Measurements from ENCODE around the gene EP300. TPM values are rescaled to one million over a fixed set of nuclear protein-coding genes. Genes with fewer than 3 reads are reported as not detected.
"Not testable (repeated sequence)": the region's sequence is repeated elsewhere in the genome, so short reads cannot be mapped to it uniquely, and the experiment has no call there.

EP300 gene
- total RNA-seq, 1 experiment from 2014 or later, result 17.8 TPM

- intact Hi-C loops (cut with micrococcal nuclease), result loop anchor here (10.0 kb wide), 1 partner anchor 174 kb away; no protein-coding TSS in a partner anchor
- no peak overlapping the region for H3K9ac ChIP-seq (ENCODE audit: low read length)
- no peak for TF ChIP-seq EZH2phosphoT487 (IDR thresholded peaks at IDR 0.05; ENCODE audit: borderline replicate concordance, low read length)
- no peak for TF ChIP-seq CTCF (conservative IDR thresholded peaks at IDR 0.05; ENCODE audit: low read depth, low read length)
- TF ChIP-seq EZH2 (IDR thresholded peaks at IDR 0.05; ENCODE audit: low read length, unreplicated experiment), result no peak
- CTCF ChIA-PET, result no interaction called here
- peaks cover 15% of the 10 kb centered on the region for H3K4me1 ChIP-seq (ENCODE audit: insufficient read depth, low read length)
- H3F3A ChIP-seq (ENCODE audit: low read length, unreplicated experiment), result no peaks in the 10 kb centered on the region
- H3K27me3 ChIP-seq (ENCODE audit: low read length), result no peaks in the 10 kb centered on the region
- H3K9me3 ChIP-seq (ENCODE audit: low read length), result no peaks in the 10 kb centered on the region
- BruUV-seq (replicated peaks), result no TSS peak
- no peak for ATAC-seq
- H3K79me2 ChIP-seq (ENCODE audit: low read length), result peaks cover 99% of the 10 kb centered on the region
- H2AFZ ChIP-seq (ENCODE audit: low read length), result no peak overlapping the region
- no peak overlapping the region for H3K27ac ChIP-seq (ENCODE audit: low read length)
- DNase-seq, result no peak
- no peaks in the 10 kb centered on the region; the same call in 1 of the 2 replicates for H3K36me3 ChIP-seq (ENCODE audit: low read depth, low read length)
- no peak overlapping the region for H3K4me3 ChIP-seq (ENCODE audit: low read length)
- no peaks in the 10 kb centered on the region for H3K9me2 ChIP-seq (replicated peaks; ENCODE audit: low read length)
- no peak overlapping the region for H3K4me2 ChIP-seq (ENCODE audit: low read length)
- H4K20me1 ChIP-seq (ENCODE audit: low read length), result peaks cover 49% of the 10 kb centered on the region
- POLR2A ChIA-PET (ENCODE audit: unreplicated experiment), result no interaction called here
Observed at GRCh38 chr22:41099036-41099435, 6.6 kb downstream of the EP300 start.

- Histone ChIP-seq H4K20me1 (ENCODE audit: low read length) (0 out of 2 replicates have a peak, but pooled peaks cover 7% of the 10 kb centered on the region), H2AFZ (ENCODE audit: low read length) (no peak overlapping the region)
Observed at GRCh38 chr22:41106122-41106968, 14.0 kb downstream of the EP300 start.

GRCh38 chr22:41106969-41107325 lies 14.6 kb downstream of the EP300 start:
- ATAC-seq; BruUV-seq (replicated peaks); H4K20me1 ChIP-seq (ENCODE audit: low read length); H3K9me3 ChIP-seq (ENCODE audit: low read length); H3K36me3 ChIP-seq (ENCODE audit: low read depth, low read length); H3K4me3 ChIP-seq (ENCODE audit: low read length); H3K4me1 ChIP-seq (ENCODE audit: insufficient read depth, low read length); POLR2A ChIA-PET (ENCODE audit: unreplicated experiment); H3F3A ChIP-seq (ENCODE audit: low read length, unreplicated experiment); H3K27ac ChIP-seq (ENCODE audit: low read length); CTCF ChIA-PET; H3K4me2 ChIP-seq (ENCODE audit: low read length); intact Hi-C loops (cut with micrococcal nuclease); H3K27me3 ChIP-seq (ENCODE audit: low read length); DNase-seq; H2AFZ ChIP-seq (ENCODE audit: low read length); H3K9me2 ChIP-seq (replicated peaks; ENCODE audit: low read length); H3K9ac ChIP-seq (ENCODE audit: low read length): not testable (repeated sequence)
- H3K79me2 ChIP-seq (ENCODE audit: low read length), result peaks cover 92% of the 10 kb centered on the region

More at GRCh38 chr22:41106122-41106968, 14.0 kb downstream of the EP300 start:
- Histone ChIP-seq H3F3A (ENCODE audit: low read length, unreplicated experiment) (no peaks in the 10 kb centered on the region), H3K79me2 (ENCODE audit: low read length) (peaks cover 95% of the 10 kb centered on the region), H3K36me3 (ENCODE audit: low read depth, low read length) (peaks cover 4% of the 10 kb centered on the region; the same call in 1 of the 2 replicates), H3K4me1 (ENCODE audit: insufficient read depth, low read length) (no peaks in the 10 kb centered on the region), H3K27ac (ENCODE audit: low read length) (no peak overlapping the region), H3K9me2 (replicated peaks; ENCODE audit: low read length) (no peaks in the 10 kb centered on the region), H3K9ac (ENCODE audit: low read length) (no peak overlapping the region), H3K27me3 (ENCODE audit: low read length) (no peaks in the 10 kb centered on the region), H3K9me3 (ENCODE audit: low read length) (no peaks in the 10 kb centered on the region), H3K4me2 (ENCODE audit: low read length) (no peak overlapping the region), H3K4me3 (ENCODE audit: low read length) (no peak overlapping the region)
- ChIA-PET POLR2A (ENCODE audit: unreplicated experiment) (no interaction called here), CTCF (no interaction called here)
- BruUV-seq (replicated peaks), result no TSS peak
- no peak for TF ChIP-seq EZH2 (IDR thresholded peaks at IDR 0.05; ENCODE audit: low read length, unreplicated experiment)
- TF ChIP-seq EZH2phosphoT487 (IDR thresholded peaks at IDR 0.05; ENCODE audit: borderline replicate concordance, low read length), result no peak
- TF ChIP-seq CTCF (conservative IDR thresholded peaks at IDR 0.05; ENCODE audit: low read depth, low read length), result no peak
- ATAC-seq (no peak), DNase-seq (no peak)
- intact Hi-C loops (cut with micrococcal nuclease), result no loop called here
